ENCODE data around the gene ZMIZ2.
"Not testable (repeated sequence)": the region's sequence is repeated elsewhere in the genome, so short reads cannot be mapped to it uniquely, and the experiment has no call there.

Gene ZMIZ2, protein sequence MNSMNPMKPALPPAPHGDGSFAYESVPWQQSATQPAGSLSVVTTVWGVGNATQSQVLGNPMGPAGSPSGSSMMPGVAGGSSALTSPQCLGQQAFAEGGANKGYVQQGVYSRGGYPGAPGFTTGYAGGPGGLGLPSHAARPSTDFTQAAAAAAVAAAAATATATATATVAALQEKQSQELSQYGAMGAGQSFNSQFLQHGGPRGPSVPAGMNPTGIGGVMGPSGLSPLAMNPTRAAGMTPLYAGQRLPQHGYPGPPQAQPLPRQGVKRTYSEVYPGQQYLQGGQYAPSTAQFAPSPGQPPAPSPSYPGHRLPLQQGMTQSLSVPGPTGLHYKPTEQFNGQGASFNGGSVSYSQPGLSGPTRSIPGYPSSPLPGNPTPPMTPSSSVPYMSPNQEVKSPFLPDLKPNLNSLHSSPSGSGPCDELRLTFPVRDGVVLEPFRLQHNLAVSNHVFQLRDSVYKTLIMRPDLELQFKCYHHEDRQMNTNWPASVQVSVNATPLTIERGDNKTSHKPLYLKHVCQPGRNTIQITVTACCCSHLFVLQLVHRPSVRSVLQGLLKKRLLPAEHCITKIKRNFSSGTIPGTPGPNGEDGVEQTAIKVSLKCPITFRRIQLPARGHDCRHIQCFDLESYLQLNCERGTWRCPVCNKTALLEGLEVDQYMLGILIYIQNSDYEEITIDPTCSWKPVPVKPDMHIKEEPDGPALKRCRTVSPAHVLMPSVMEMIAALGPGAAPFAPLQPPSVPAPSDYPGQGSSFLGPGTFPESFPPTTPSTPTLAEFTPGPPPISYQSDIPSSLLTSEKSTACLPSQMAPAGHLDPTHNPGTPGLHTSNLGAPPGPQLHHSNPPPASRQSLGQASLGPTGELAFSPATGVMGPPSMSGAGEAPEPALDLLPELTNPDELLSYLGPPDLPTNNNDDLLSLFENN
- 69.9 to 95.4 (median 78.0) reads per million in 4 experiments for total RNA-seq

DNA sequence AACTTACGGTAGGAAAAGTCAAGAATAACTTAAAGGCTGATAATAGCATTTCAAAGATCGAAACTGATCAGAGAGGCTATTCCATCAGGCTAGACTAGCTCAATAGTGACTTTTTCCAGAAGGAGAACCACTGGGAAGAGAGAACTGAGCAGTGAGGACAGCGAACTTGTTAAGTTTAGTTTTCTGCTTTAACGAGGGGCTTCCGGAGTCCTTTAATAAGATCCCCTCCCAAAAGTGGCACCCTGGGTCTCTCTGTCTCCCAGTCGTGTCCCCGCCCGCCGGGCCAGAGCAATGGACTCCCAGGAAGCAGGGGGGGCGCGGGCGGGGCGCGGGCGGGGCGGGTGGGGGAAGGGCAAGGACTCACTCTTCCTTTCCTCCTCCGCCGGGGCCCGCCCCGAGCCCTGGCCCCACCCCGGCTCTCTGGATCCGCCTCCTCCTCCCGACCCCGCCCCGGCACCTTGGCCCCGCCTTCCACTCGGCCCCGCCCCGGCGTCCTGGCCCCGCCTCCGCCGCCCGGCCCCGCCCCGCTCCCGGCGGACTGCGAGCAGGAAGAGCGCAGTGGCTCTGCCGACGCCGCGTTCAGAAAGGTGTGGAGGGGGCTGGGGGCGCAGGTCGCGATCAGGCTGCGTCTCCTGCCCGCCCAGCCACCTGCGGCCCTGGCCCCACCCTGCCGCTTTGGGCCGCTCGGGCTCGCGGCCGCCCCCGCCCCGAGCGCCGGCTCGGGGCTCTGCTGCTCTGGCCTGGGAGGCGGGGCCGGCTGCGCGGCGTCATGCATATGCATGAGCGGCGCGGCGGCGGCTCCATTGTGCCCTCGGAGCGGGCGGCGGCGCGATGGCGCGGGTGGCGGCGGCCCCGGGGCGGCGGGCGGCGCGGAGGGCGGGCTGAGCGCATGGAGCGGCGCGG, at the start of gene ZMIZ2:
Gene ZMIZ2 (plus strand): TSS at position 803 of the 903 bp plus-strand sequence. CDS start 7,403 bp downstream, outside the sequence.
- DNase-seq: peak; percentile 83

DNA sequence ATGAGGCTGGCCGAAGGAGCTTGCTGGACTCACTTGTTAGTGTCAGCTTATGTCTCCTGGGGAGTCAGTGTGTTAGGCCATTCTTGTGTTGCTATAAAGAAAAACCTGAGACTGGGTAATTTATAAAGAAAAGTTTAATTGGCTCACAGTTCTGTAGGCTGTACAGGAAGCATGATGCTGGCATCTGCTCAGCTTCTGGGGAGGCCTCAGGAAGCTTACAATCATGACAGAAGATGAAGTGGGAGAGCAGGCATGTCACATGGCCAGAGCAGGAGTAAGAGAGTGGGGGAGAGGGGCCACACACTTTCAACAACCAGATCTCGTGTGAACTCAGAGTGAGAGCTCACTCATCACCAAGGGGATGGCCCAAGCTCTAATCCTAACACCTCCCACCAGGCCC, 49.0 kb upstream of the ZMIZ2 start:
- not testable (repeated sequence) for DNase-seq

- DNase-seq: no peak
Measured at GRCh38 chr7:44700322-44700721, 48.3 kb upstream of the ZMIZ2 start.

DNA sequence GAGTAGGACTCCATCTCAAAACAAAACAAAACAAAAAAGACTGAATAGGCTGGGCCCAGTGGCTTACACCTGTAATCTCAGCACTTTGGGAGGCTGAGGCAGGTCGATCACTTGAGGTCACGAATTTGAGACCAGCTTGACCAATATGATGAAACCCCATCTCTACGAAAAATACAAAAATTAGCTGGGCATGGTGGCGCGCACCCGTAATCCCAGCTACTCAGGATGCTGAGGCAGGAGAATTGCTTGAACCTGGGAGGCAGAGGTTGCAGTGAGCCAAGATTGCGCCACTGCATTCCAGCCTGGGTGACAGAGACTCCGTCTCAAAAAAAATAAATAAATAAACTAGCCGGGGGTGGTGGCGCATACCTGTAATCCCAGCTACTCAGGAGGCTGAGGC, 45.3 kb upstream of the ZMIZ2 start:
- DNase-seq: not testable (repeated sequence)

DNA sequence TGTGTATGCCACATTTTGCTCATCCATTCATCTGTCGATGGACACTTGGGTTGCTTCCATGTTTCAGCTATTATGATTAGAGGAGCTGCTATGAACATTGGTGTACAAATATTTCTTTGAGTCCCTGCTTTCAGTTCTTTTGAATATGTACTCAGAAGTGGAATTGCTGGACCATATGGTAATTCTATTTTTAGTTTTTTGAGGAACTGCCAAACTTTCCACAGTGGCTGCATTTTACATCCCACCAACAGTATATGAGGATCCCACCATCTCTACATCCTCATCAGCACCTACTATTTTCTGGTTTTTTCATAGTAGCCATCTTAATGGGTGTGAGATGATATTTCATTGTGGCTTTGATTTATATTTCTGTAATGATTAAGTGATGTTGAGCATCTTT, 44.7 kb upstream of the ZMIZ2 start:
- no peak for DNase-seq

DNA sequence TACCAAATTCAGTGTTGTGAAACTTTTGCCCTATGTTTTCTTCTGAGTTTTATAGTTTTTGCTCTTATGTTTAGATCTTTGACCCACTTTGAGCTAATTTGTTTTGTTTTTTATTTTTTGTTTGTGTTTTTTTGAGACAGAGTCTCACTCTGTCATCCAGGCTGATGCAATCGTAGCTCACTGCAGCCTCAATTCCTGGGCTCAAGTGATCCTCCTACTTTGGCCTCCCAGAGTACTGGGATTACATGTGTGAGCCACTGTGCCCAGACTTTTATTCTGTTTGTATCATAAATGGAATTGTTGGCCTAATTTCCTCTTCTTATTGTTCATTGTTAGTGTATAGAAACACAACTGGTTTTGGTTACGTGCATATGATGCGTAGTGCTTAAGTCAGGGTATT, 43.2 kb upstream of the ZMIZ2 start:
- DNase-seq: no peak

DNA sequence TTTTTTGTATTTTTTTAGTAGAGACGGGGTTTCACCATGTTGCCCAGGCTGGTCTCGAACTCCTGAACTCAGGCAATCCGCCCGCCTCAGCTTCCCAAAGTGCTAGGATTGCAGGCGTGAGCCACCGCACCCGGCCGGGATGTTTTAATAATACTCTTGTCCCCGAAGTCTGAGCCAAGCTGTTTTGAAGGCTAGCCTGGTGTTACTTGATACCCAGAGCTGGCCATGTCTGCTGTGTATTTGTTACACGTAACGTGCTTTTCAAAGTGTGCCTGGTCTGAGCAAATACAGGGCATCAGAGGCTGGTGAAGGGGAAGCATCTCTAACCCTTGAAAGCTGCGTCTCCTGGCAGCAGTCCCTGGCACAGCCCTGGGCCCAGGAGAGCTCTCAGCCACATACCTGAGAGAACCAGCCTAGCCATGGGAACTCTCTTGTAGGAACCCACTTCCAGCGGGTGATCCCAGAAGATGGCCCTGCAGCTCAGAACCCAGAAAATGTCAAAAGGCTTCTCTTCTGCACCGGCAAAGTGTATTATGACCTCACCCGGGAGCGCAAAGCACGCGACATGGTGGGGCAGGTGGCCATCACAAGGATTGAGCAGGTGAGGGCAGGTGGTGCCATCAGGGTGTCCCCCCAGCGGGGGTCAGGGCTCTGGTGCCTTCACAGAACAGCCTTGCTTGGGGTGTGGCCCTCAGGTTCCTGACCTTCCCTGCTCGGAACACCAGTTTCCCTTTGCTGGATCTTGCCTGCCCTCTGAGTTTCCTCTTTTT, 41.7 kb upstream of the ZMIZ2 start:
- no peak for DNase-seq

- no peak for DNase-seq
Measured at GRCh38 chr7:44707558-44708230, 41.0 kb upstream of the ZMIZ2 start.

DNA sequence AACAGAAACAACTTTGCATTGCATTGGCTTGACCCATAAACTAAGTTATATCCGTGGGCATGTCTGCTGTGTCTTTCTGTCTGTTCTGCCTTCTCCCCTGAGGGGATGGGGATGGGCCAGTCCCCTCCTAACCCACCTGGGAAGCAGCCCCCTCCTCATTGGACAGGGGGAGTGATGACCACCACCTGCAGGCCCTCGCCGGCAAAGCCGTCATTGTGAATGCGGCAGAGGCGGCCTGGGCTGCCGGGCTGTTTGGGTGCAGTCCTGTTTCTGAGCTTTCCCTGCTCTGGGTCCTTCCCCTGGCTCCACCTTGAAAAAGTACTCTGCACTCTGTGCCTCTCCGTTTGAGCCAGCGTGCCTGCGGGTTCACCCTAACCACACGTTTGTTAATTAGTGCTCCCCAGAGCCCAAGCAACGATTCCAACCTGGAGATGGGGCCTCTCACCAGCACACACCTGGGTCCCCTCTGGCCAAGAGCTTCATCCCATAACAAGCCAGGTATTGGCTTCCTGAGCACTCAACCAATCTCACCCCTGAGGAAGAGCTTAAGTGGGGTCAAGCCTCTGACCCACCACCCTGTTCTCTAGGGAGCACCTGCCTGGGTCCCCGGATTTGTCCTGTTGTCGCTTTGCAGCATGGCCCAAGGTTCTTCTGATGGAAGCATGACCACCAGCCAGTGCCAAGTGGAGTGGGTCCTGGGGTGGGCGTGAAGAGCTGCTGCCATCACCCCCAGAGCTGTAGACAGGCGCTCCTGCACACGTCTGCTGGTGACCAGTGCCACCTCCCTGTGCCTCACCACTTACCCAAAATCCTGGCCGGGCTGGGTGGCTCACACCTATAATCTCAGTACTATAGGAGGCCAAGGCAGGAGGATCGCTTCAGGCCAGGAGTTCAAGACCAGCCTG, 39.4 kb upstream of the ZMIZ2 start:
- DNase-seq: no peak

DNA sequence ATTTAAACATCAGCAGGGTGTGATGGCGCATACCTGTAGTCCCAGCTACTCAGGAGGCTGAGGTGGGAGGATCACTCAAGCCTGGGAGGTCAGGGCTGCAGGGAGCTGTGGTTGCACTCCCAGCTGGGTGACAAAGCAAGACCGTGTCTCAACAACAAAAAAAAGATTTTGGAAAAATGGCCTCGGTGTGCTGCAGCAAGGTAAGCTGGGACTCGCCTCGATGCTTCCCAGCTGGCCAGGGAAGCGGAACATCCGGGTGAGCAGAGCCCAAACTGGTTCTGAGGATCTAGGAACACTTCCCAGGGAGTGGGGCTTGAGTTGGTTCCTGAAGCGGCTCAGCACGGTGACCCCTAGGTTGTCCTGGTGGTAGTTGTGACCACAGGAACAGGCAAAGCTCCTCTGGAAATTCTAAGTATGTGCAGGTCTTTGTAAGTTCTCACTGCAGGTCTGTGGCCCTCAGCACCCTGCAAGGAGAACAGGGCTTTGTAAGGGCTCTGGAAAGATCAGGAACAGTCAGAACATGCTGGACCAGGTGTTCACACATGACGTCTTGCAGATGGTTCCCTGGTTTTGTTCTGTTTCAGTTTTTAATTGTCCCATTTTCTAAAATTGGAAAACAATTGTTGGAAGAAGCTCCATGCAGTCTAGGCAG, 38.6 kb upstream of the ZMIZ2 start:
- no peak for DNase-seq

DNA sequence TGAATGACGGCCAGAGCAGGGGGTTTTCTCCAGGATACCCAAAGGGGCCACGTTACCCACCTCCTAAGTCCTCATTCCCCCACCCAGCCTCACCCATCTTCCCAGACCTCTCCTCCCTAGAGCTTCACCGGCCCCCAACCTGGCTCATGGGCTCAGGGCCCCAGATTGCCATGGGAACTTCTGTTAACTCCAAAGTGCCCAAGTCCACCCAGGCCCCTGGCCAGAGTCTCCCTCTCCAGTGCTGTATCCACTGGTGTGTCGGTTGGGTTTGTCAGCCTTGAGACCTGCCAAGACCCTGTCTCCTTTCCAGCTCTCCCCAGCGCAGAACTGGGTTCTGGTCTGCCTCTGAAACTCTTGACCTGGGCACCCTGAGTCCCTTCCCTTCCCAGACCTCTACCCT, 37.1 kb upstream of the ZMIZ2 start:
- no peak for DNase-seq

DNA sequence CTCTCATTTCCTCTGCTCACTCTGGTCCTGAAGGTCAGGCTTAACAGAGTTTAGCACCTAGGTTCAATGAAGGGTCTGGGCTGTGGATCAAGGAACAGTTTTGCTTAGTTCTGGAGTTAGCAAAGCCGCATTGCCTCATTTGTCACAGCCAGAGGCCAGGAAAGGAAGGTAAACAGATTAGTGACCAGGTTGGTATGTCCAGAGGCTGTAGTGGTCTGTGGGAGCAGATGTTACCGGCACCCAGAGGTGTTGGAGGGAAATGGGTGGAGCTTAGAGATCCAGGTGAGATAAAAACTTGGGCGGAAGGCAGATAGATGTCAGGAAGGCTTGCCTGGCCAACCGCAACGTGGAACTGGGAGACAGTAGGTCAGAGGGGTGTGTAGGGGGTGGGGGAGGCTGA, 36.6 kb upstream of the ZMIZ2 start:
- no peak for DNase-seq

GRCh38 chr7:44713141-44713540, 35.5 kb upstream of the ZMIZ2 start:
- no peak for DNase-seq

DNA sequence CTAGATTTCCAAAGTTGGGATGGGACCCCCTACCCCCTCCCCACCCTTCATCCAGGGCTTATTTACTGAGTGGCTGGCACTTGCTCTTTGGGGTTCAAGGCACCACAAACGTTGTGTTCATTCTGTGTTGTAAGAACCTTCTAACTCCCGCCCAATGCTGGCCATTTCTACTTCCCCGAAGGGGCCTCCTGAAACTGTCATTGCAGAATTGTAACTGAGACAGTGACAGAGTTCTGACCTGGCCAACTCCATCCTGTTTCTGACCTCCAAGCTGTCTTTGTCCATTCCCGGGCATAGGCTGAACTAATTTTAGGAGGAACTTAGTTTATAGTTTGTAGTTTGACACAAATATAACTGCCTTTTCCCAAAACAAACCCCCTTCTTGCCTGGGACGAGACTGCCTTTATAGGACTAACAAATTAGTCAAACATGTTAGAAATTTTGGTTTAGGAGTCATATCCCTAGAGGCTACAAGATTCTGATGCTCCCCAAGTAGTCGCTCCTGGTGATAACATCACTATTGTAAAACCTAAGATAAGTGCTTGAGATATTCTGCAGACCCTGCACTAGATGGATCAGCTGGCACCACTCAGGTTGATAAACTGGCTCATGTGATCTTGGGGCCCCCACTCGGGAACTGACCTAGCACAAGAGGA, 34.8 kb upstream of the ZMIZ2 start:
- no peak for DNase-seq

DNA sequence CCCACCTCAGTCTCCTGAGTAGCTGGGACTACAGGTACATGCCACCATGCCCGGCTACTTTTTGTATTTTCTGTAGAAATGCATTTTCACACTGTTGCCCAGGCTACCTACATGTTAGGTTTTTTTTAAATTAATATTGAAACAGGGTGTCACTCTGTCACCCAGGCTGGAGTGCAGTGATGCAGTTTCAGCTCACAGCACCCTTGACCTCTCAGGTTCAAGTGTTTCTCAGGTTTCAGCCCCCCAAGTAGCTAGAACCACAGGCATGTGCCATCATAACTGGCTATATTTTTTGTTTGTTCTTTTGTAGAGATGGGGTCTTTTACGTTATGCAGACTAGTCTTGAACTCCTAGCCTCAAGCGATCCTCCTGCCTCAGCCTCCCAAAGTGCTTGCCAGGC, 32.4 kb upstream of the ZMIZ2 start:
- no peak for DNase-seq

DNA sequence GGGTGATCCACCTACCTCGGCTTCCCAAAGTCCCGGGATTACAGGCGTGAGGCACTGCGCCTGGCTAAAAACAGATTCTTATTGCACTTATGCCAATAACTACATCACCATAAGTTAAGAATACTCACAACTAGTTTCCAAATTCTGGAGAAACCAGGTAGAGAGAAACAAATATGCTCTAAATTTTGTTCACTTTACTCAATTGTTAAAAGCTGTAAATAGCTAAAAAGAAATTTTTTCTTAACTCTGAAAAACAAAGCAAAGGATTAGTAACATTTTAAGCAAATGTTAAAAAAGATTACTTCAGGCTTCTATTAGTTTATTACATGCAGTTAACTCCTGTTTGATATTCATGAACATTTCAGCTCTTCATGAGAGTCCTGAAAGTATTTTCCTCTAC, 28.3 kb upstream of the ZMIZ2 start:
- DNase-seq: no peak

DNA sequence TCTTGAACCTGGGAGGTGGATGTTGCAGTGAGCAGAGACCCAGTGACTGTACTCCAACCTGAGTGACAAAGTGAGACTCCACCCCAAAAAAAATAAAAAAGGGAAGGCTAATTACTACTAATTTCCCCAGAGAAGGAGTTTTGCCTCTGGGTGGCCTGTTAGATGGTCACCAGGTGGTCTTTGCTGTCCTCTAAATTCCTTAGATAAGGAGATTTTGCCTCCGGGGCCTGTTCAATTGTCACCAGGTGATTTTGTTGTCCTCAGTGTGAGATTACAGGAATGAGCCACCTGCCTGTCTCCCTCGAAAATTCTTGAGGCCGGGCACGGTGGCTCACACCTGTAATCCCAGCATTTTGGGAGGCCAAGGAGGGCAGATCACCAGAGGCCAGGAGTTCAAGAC, 24.4 kb upstream of the ZMIZ2 start:
- no peak for DNase-seq

DNA sequence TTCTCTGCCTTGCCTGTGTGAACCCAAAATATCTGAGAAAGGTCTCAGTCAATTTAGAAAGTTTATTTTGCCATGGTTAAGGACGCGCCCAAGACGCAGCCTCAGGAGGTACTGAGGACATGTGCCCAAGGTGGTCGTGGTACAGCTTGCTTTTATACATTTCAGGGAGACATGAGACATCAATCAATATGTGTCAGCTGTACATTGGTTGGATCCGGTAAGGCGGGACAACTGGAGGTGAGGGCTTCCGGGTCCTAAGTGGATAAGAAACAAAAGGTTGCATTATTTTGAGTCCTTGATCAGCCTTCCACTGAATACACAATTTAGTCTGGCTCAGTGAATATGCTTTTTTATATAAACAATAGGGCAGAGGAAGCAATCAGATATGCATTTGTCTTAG, 22.4 kb upstream of the ZMIZ2 start:
- DNase-seq: not testable (repeated sequence)

Data from effector CD8-positive, alpha-beta T cell (primary cell).